NCI-H1092 (cell line): ENCODE measurements around the gene SH3GLB1.
"Not testable (repeated sequence)": the region's sequence is repeated elsewhere in the genome, so short reads cannot be mapped to it uniquely, and the experiment has no call there.

Source experiments
- DNase-seq: peaks from one replicate; lab custom pipeline; 2025; lab: John Stamatoyannopoulos, UW

Gene SH3GLB1

DNA sequence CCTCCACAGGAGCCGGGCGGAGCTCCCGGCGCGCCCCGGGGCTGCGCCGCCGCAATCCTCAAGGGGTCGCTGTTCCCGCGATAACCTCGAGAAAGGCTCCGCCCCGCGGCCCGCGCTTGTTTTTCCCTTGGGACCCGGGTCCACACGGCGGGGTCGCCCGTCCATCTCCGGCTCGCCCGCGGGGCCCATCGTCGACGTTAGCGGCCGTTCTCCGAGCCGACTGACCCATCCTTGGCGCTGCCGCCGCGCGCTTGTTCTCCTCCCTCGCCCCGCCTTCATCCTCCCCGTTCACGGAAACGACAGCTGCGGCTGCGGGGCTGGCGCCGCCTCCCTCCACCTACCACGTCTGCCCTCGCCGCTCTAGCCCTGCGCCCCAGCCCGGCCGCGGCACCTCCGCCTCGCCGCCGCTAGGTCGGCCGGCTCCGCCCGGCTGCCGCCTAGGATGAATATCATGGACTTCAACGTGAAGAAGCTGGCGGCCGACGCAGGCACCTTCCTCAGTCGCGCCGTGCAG, at the start of gene SH3GLB1:
Gene SH3GLB1, plus strand, starts transcription at position 119 of the 514 bp plus-strand sequence. Its CDS starts 324 bp downstream, at position 443.
- DNase-seq = peak; percentile 90

DNA sequence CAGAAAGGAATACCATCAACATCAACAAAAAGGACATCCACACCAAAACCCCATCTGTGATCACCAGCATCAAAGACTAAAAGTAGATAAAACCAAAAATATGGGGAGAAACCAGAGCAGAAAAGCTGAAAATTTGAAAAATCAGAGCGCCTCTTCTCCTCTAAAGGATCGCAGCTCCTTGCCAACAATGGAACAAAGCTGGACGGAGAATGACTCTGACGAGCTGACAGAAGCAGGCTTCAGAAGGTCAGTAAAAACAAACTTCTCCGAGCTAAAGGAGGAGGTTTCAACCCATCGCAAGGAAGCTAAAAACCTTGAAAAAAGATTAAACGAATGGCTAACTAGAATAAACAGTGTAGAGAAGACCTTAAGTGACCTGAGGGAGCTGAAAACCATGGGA, 46.0 kb upstream of the SH3GLB1 start:
- DNase-seq = not testable (repeated sequence)

DNA sequence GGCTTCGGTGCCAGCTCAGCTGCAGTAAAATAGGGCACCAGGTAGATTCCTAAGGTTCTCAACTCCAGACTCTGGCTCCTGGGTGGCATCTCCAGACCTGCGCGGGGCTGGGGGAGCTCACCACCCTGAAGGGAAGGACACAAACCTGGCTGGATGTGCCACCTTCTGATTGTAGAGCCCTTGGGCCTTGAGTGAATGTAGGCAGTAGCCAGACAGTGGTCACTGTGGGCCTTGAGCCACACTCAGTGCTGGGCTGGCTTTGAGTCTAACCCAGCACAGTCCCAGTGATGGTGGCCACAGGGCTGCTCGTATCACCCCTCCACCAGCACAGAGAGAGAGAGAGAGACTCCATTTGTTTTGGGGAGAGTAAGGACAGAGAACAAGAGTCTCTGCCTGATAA, 38.0 kb upstream of the SH3GLB1 start:
- DNase-seq = no peak

DNA sequence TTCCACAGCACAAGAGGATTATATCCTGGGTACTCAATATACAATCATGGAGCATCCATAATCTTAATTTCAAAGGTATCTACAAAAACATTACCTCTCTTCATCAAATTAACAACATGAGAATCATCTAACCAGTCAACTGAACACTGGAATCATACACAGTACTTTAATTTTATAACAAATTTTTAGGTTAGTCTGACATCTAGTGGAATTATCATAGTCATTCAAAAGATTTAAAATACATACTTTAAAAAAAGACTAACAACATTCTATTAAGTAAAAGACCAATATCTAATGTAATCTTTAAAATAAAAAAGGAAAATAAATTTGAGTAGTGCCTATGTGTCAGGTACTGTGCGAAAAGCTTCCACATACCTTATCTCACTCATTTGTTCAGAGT, 16.8 kb upstream of the SH3GLB1 start:
- DNase-seq = no peak

DNA sequence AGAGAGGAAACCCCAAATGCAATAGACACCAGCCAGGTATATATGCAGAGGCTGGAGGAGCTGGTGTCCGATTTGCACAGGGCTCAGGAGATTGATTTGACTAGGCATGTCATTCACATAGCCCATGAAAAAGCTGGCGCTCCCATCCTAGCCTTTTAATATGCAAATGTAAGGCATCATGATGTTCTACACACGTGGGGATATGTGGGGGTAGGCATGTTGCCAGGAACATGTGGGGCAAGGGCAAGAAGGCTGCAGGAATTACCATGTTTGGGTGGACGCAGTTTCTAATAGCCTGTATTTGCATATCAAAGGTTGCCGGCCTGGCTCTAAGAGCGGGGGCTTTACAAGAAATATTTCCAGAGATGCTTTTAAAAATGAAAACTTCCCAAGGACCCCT, 11.7 kb upstream of the SH3GLB1 start:
- no peak for DNase-seq

DNA sequence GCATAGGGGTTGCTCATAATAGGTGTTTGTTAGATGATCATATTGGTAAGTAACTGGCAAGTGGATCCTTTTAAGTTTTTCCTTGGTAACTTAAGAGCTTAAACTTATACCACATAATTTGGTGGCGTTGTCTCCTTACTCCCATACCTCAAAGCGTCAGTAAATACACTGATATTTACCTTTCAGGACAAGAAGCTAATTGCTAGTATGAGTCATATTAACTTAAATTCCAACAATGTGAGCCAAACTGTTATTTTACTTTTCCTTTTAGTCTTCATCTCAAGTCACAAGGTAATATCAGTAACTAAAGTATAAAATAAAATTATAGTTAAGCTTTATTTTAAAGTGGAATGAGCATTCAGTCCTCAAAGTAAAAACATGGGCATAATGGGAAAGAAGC, 9.0 kb upstream of the SH3GLB1 start:
- no peak for DNase-seq

DNA sequence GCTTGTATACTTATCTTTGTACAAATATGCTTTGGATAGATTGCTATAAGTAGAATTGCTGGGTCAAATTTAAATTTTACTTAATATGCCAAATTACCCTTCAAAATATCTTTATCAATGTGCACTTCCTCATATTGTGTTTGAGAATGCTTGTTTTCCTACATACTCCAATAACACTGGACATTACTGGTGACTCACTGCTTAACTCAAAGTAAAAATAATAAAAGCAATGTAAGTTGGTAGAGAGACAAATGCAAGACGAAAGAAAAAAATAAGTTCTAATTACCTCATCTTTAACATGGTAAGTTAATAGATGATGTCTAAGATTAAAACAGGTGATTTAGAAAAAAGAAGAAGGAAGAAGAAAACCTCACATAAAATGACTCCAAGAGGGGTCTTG, 7.9 kb upstream of the SH3GLB1 start:
- DNase-seq = no peak

- no peak for DNase-seq
These were observed 5.2 kb upstream of the SH3GLB1 start for GRCh38 chr1:86699186-86699585.

GRCh38 chr1:86701731-86702130, 2.6 kb upstream of the SH3GLB1 start:
- DNase-seq = no peak

GRCh38 chr1:86702954-86703494, 1.4 kb upstream of the SH3GLB1 start:
- DNase-seq = not testable (repeated sequence)

DNA sequence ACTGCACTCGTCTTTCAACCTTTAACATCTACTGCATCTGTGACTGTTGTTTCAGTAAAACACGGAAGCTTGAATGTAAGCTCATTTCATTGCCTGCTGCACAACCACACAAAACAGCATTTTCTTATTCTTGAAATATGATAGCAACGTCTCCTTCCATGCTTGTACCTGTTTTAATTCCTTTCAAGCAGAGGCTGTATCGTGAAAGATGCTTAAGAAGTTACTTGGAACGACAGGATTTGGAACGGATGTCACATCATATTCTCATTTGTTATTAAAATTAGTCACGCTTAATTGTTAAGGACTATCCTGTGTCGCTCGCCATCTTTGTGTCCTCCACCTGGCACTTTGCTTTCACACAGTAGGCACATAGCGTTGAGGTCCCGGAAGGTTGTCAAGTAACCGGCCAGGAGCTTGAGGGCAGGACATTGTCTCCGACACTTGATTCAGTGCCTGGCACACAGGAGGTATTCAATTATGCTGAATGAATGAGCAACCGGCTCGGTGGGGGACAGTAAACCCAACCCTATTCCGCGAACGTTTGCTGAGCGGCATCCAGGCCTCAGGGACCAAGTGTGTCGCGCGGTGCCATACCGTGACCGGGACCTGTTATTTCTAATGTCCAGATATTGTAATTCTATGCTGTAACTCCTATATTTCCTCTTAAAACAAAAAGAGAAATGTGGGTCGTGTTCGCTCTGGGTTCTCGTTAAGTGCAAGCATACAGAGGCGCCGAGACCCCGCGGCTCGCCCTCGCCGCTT, 499 bp upstream of the SH3GLB1 start:
- peak; percentile 64 for DNase-seq

DNA sequence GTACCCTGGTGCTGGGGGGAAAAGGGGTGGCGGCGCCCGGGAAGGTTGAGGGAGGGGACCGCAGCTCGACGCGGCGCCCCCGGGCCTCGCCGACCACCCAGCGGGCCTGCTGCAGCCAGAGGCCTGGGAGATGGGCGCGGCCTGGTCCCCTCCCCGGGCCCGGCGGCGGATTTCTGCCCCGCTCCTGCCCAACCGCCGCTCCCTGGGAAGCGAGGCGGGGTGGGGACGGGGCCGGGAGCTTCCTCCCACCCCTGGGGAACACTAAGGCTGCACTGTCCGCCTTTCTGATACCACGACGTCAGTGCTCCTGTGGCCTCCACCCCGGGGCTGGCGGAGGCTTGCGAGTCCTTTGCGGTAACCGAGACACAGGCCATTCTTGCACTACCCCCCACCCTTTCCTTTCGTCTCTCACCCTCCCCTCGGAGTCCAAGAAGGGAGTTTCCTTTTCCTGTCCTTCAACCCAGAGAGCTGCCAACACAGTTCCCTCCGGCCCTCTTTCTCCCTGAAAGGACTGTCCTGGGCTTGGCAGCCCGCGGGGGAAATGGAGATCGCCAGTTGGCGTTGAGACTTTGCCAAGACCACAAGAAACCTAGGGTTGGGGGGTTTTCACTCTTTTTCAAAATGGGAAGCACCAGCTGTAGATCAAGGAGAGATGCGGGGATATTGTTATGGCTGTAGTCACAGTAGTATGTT, 742 bp downstream of the SH3GLB1 start:
- DNase-seq = peak; percentile 29

DNA sequence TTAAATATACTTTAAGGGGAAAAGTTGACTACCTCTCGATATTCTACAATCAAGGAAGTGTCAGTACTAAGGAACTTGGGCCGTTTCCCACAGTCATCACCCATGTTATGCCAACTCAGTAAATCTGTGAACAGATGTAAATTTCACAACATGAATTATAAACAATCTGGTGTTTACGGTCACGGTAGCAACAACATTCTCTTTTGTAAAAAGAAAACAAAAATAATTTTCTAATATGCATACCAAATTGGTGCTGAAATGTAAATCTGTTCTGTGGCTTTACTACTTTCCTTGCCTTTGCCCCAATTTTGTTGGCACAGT, 1.2 kb downstream of the SH3GLB1 start:
- no peak for DNase-seq

DNA sequence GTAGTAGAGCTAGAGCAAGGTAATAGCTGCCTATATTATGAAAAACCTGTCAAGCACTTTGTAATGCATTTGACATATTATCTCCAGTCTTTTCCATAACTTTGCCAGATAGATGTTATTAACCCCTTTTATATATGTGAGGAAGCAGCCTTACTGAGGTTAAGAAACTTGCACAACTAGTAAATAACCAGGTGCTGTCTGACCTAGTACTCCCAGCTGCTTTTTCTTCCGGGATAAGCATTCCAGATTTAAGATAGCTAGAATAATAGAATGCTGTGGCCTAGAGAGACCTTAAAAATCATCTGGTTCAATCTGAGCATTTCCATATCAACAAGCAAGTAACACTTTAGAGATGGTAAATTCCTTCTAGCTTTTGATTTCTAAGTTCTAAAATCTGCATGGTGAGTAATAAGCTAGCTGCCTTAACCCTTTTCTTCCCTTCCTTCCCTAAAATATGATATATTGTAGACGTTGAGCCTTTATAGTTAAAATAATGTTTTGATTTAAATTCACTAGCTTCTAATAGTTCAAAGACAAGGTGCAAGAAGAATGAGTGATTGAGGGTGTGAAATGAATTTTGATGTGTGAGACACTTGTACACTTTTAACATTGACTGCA, 1.8 kb downstream of the SH3GLB1 start:
- no peak for DNase-seq

DNA sequence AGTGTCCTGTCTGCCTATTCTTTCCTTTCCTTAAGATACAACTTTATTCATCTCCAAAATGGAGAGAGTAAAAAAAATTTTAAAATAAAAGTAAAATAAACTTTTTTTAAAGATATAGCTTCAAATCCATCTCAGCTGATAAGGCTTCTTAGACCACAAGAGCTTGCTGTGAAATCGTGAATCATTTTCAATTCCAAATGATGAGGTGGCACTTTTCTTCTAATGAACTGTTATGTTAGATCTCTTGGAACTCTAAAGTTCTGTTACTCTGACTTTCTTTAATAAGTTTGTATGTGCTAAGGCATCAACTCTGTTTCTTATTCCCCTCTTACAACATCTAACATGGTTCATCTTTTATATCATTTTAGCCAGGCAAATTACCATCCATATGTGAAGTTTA, 4.5 kb downstream of the SH3GLB1 start:
- DNase-seq = no peak

- DNase-seq = no peak
These were observed 7.9 kb downstream of the SH3GLB1 start for GRCh38 chr1:86712088-86712860.

DNA sequence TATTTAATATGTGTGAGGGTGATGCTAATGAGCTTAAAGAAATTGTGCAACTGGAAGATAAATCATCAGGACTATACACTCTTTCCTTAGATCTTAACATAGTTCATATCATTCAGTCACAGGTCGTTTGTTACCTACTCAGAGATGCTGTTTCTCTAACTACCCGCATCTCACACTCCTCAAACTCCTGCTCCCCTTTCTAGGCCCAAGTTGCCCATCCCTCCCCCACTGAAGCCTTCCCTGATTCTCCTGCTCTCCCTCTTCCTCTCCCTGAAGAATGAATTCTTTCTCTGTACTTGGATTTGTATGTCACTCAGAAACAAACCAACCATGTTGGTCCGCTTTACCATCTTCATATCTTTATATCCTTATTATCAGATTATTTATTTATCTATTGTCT, 9.1 kb downstream of the SH3GLB1 start:
- DNase-seq = no peak

DNA sequence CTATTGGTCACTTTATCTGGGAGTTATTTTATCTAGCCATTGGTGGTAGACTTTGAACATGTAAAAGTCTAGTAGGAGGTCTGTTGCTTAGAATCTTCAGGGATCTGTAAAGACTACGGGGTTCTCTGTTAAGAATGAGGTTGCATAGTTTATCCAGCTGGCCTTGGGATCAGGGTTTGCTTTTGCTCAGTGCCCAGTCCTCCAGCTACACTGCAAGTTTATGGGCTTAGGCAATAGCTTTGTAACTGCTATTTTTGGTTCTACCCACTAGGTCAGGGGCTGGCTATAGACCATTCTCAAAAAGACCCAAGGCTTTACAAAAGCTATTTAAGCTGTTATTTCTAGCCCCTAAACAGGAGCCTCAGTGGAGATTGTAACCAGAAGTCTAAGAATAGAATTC, 9.8 kb downstream of the SH3GLB1 start:
- DNase-seq = no peak

- no peak for DNase-seq
These were observed 10.3 kb downstream of the SH3GLB1 start for GRCh38 chr1:86714561-86715244.

GRCh38 chr1:86718786-86719185, 14.4 kb downstream of the SH3GLB1 start:
- no peak for DNase-seq

DNA sequence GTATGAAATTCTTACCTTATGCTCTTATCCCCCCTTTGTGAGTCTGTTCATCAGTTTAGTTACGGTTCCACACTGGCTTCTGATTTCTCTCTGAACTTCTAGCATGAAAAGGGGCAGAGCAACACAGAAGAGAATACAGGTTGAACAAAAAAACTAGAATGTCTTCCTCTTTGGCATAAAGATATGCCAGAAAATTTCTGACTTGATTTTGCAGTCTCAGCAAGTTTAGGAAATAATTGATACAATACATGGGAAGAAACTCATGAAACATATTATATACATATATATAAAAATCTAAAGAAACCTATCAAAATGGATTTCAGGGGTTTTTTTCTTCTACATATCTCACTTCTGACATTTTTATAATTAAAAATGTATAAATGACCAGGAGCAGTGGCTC, 27.0 kb downstream of the SH3GLB1 start:
- no peak for DNase-seq
